Lower leg skin (tissue), 3 donors: ENCODE data around the gene RNF213.
"Not testable (repeated sequence)": the region's sequence is repeated elsewhere in the genome, so short reads cannot be mapped to it uniquely, and the experiment has no call there.

ENCODE experiments used
- CTCF ChIP-seq, 3 donors: fragments of 450-650 bp; IDR thresholded peaks; one replicate each; pipeline ENCODE4 v1.5.1; 2016; ENCODE audit warnings: antibody characterized with exemption in 3 of 3, mild to moderate bottlenecking in 3 of 3, moderate library complexity in 2 of 3
- POLR2A ChIP-seq, 2 donors: fragments of 450-650 bp; IDR thresholded peaks; one replicate each; pipeline ENCODE4 v1.6.1; 2016 to 2017; ENCODE audit warnings: antibody characterized with exemption in 2 of 2, mild to moderate bottlenecking in 1 of 2, moderate library complexity in 1 of 2

GRCh38 chr17:80410441-80411087 lies 149.9 kb downstream of the RNF213 start:
- not testable (repeated sequence) for TF ChIP-seq CTCF, POLR2A (IDR thresholded peaks at IDR 0.05)
